Esophagus squamous epithelium (tissue), 5 donors: ENCODE results near the gene AZIN2. TPM values are rescaled to one million over a fixed set of nuclear protein-coding genes. Genes with fewer than 3 reads are reported as not detected.

ENCODE experiments used
- DNase-seq: peaks from one replicate; lab custom pipeline; 2025; lab: John Stamatoyannopoulos, UW
- H3K27ac ChIP-seq, 4 donors: fragments of 200-600 bp; sonication (generic); one replicate each; pipeline ENCODE4 v1.5.1; 2016 to 2019; ENCODE audit warnings: mild to moderate bottlenecking in 1 of 4
- H3K27me3 ChIP-seq, 4 donors: fragments of 200-600 bp; sonication (generic); 1 replicate in 3 of 4; 2 replicates in 1 of 4; pipeline versions ENCODE4 v1.5.1 to v1.6.0; 2017 to 2021; ENCODE audit warnings: antibody characterized with exemption in 1 of 4
- H3K36me3 ChIP-seq, 3 donors: fragments of 200-600 bp; sonication (generic); one replicate each; pipeline ENCODE4 v1.5.1; 2016 to 2019
- H3K4me1 ChIP-seq, 3 donors: fragments of 200-600 bp; sonication (generic); one replicate each; pipeline ENCODE4 v1.5.1; 2017 to 2019
- H3K4me3 ChIP-seq, 4 donors: fragments of 200-600 bp; sonication (generic); 1 replicate in 3 of 4; 2 replicates in 1 of 4; pipeline ENCODE4 v1.5.1; 2016 to 2019; ENCODE audit warnings: mild to moderate bottlenecking in 2 of 4, moderate library complexity in 1 of 4
- H3K9me3 ChIP-seq, 3 donors: fragments of 200-600 bp; sonication (generic); one replicate each; pipeline ENCODE4 v1.5.1; 2016 to 2019
- CTCF ChIP-seq, 6 experiments: fragments of 450-650 bp in 4 of 6; fragments of 200-600 bp in 2 of 6; sonication (generic) in 2 of 6; IDR thresholded peaks; one replicate each; pipeline ENCODE4 v1.5.1; 2016 to 2019; ENCODE audit warnings: antibody characterized with exemption in 6 of 6, mild to moderate bottlenecking in 4 of 6, moderate library complexity in 4 of 6
- POLR2A ChIP-seq, 4 donors: fragments of 450-650 bp; IDR thresholded peaks; one replicate each; pipeline ENCODE4 v1.6.1; 2017; ENCODE audit warnings: antibody characterized with exemption in 4 of 4, mild to moderate bottlenecking in 4 of 4, moderate library complexity in 3 of 4
- WGBS, 2 donors: methylation state at CpG; one replicate each; pipeline ENCODE4 v1.1.5; 2018; 5-methylcytosine and 5-hydroxymethylcytosine counted together
- intact Hi-C: fragments of 100-400 bp; cut with DNase I; formaldehyde crosslinking; loops from one replicate; pipeline ENCODE4 v1.15.0; 2022
- total RNA-seq, 4 donors: library from RNA; depleted of rRNA; stranded (reverse); fragments of >200 nt; gene quantifications; one replicate each; pipeline ENCODE4 v1.1.0, GENCODE V29; 2016
- donor health status: DM: yes; HTN: yes; CAD: no.

AZIN2 gene
- total RNA-seq, 4 donors from 2014 or later, result 0.27 to 1.5 (median 0.61) TPM

- Histone ChIP-seq H3K9me3 (no peaks in the 10 kb centered on the region), H3K27me3 (no peaks in the 10 kb centered on the region), H3K27ac (no peak overlapping the region), H3K4me1 (peaks cover 0 to 6% (median 0%) of the 10 kb centered on the region in 3 donors), H3K4me3 (no peak overlapping the region), H3K36me3 (no peaks in the 10 kb centered on the region)
- TF ChIP-seq POLR2A (IDR thresholded peaks at IDR 0.05), result no peak
- no peak for TF ChIP-seq CTCF (IDR thresholded peaks at IDR 0.05)
- DNase-seq, result no peak
- intact Hi-C loops, result no loop called here
- 79 to 91% methylated on average over 2 of the region's 2 CpGs for WGBS, 2 donors
Observed at GRCh38 chr1:33047839-33048305, 33.1 kb upstream of the AZIN2 start.

- 79 to 88% methylated on average over 2 to 3 of the region's 3 CpGs for WGBS, 2 donors
- DNase-seq, result no peak
- no peaks in the 10 kb centered on the region for H3K9me3 ChIP-seq
- intact Hi-C loops, result no loop called here
- H3K4me1 ChIP-seq, result peaks cover 0 to 6% (median 0%) of the 10 kb centered on the region in 3 donors
- TF ChIP-seq POLR2A (IDR thresholded peaks at IDR 0.05) (no peak), CTCF (IDR thresholded peaks at IDR 0.05) (no peak)
- H3K4me3 ChIP-seq, result no peak overlapping the region
- H3K36me3 ChIP-seq, result no peaks in the 10 kb centered on the region
- no peaks in the 10 kb centered on the region for H3K27me3 ChIP-seq
- no peak overlapping the region for H3K27ac ChIP-seq
Observed at GRCh38 chr1:33048426-33048825, 32.5 kb upstream of the AZIN2 start.

GRCh38 chr1:33049371-33049770 is 31.6 kb upstream of the AZIN2 start:
- Histone ChIP-seq H3K4me3 (no peak overlapping the region), H3K9me3 (no peaks in the 10 kb centered on the region), H3K36me3 (no peaks in the 10 kb centered on the region), H3K27me3 (no peaks in the 10 kb centered on the region), H3K4me1 (peaks cover 0 to 6% (median 0%) of the 10 kb centered on the region in 3 donors), H3K27ac (no peak overlapping the region)
- TF ChIP-seq CTCF (IDR thresholded peaks at IDR 0.05), result no peak
- TF ChIP-seq POLR2A (IDR thresholded peaks at IDR 0.05), result no peak
- DNase-seq, result no peak
- 74 to 86% methylated on average over 7 of the region's 7 CpGs for WGBS, 2 donors
- intact Hi-C loops, result no loop called here

- Histone ChIP-seq H3K27me3 (no peaks in the 10 kb centered on the region), H3K4me3 (no peak overlapping the region), H3K36me3 (no peaks in the 10 kb centered on the region), H3K9me3 (no peaks in the 10 kb centered on the region), H3K27ac (no peak overlapping the region), H3K4me1 (peaks cover 0 to 13% (median 3%) of the 10 kb centered on the region in 3 donors)
- intact Hi-C loops, result loop anchor here (10.0 kb wide), 1 partner anchor 116 kb away; no protein-coding TSS in a partner anchor
- TF ChIP-seq POLR2A (IDR thresholded peaks at IDR 0.05) (no peak), CTCF (IDR thresholded peaks at IDR 0.05) (peak in 1 of 6 experiments; percentile 21)
- no peak for DNase-seq
- 69 to 76% methylated on average over 8 to 17 of the region's 17 CpGs for WGBS, 2 donors
Observed at GRCh38 chr1:33050221-33051076, 30.5 kb upstream of the AZIN2 start.
